GM19043 (cell line): ENCODE results near the gene PICK1.
"Not testable (repeated sequence)": the region's sequence is repeated elsewhere in the genome, so short reads cannot be mapped to it uniquely, and the experiment has no call there.

ENCODE experiments used
- ATAC-seq: cut with Tn5 transposase; IDR thresholded peaks from one replicate; pipeline ENCODE4 v1.9.1; 2021; ENCODE audit warnings: low read depth; ENCODE audit not compliant: unreplicated experiment

The PICK1 gene

DNA sequence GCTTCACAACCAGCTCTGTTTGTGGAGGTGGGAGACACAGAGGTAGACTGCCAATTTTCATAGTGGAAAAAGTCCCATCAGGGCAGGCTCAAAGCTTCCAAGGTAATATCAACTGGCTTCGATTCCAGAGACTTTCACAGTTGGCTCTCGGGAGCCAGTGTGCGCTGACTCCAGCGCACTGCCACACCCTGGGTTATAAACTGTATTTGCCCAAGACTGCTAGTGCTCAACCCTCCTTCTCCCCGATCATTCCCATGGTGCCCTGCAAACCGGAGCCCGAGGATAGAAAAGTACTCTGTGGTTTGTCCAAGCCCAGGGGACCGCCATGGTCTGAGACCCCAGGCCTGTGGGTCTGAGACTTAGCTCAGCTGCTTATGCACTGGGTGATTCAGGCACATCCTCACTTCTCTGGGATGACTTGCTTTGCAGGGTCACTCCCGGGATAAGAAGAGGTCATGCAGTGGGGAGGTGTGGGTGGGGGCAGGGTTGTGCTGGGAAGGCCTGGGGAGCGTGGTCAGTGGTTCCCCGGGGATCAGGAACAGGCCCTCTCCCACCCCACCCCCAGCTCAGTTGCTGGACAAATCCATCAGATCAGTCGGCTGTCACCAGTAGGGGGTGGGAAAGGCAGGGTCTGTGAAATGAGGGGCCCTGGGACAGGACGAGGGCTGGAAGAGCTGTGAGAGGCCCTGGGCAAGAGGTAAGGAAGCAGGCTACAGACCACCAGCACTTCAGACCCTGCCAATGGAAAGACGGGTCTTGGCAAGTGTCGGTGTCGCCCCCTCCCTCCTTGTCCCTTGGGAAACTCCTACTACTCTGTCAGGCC is 26.7 kb upstream of the PICK1 start:
- ATAC-seq = no peak

DNA sequence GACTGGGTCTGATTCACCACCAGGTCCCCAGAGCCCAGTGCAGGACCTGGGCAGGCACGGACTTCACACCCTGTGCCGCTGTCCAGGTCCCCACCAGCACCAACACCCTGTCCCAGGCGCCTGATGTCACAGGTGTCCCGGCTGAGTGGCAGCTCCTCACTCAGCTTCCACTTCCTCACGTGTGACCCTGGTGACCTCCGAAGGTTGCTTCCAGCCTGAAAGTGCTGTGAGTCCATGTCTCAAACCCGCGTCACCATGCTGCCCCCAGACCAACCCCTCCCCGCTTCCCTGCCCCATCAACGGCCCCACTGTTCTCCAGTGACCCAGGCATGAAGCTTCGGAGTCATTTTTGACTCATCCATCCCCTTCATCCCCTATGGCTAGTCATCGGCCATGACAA is 25.7 kb upstream of the PICK1 start:
- ATAC-seq = no peak

DNA sequence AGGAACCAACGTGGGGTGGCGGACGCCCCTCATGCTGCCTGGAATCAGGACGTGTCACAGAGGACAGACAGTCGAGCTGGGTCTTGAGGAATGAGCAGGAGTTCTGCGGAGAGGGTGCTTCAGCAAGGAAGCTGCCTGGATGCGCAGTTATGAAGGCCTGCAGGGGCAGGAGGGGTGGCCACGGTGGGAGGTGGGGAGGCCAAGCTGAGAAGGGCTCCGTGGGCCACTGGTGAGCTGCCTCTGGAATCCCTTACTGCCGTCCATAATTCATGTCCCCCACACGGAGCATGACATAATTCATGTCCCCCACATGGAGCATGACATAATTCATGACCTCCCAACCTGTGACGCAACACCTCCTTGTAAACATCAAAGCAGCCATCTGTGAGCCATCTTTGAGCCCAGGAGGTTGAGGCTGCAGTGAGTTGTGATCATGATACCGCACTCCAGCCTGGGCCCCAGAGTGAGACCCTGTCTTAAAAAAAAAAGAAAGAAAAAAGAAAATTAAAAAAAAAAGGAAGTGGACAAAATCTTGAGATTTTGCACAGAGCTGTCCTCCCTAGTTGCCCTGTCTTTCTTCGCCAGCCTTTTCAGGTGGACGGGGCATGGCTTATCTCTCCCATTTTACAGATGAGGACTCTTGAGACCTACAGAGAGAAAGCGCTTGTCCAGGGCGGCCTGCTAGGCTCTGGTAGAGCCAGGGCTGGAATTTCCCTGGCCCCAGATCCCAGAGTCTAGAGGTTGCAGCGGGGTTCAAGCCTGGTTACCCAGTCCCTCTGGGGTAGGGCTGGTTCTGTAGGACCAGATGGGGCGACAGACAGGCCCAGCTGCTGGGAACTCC is 24.3 kb upstream of the PICK1 start:
- ATAC-seq = no peak

DNA sequence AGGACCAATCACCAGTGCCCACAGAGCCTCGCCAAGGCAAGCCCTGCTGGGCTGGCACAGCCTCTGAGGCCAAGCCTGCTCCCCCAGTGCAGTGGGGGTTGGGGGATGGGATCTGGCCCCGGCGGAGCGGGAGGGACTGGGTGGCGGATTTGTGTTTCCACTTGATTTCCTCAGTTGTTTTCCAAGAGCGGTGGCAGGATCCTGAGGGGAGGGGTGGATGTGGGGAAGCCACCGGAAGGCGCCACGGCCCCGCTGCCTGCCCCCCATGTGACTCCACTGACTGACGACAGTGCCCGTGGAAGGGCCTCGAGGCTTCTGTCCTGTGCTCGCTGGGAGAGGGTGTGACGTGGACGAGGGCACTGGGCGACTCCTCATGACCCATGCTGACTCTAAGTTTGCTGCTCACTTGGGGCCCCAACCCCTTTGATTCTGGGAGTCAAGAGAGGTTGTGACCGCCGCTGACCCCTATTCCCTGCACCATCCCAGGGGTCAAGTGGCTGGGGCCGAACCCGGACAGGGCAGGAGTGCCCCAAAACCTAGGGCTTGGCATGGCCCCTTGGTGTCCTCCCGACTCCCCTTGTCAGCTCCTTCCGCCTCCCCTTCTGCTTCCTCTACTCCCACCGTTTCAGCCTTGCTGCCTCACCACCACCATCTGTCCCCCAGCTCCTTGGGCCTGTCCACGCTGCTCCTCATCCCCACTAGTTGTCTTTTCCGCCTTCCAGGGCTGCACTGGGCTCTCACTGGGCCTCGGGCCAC is 23.5 kb upstream of the PICK1 start:
- ATAC-seq = no peak

DNA sequence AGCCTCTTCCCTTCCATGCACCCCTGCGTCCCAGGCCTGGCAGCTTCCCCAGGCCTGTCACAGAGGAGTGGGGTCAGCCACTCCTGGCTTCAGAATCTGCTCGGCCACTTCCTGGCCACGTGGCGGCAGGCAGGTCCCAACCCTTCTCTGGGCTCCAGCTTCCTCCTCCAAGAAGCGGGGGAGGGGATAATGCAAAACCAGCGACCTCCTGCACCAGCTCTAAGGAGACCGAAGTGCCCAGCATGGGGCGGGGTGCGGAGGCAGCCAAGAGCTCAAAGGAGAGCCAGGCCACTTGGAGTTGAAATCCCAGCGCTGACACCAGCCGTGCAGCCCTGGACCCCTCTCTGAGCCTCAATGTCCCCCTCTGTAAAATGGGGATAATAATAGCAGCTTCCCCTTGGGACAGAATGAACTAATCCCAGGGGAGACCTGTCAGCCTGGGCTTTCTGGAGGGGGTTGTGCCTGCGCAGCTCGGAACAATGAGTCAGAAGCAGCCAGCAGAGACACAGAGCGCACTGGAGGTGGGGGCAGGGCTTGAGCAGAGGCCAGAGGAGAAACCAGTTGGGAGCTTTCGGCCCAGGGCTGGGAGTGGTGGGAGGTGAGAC is 22.8 kb upstream of the PICK1 start:
- ATAC-seq = no peak

DNA sequence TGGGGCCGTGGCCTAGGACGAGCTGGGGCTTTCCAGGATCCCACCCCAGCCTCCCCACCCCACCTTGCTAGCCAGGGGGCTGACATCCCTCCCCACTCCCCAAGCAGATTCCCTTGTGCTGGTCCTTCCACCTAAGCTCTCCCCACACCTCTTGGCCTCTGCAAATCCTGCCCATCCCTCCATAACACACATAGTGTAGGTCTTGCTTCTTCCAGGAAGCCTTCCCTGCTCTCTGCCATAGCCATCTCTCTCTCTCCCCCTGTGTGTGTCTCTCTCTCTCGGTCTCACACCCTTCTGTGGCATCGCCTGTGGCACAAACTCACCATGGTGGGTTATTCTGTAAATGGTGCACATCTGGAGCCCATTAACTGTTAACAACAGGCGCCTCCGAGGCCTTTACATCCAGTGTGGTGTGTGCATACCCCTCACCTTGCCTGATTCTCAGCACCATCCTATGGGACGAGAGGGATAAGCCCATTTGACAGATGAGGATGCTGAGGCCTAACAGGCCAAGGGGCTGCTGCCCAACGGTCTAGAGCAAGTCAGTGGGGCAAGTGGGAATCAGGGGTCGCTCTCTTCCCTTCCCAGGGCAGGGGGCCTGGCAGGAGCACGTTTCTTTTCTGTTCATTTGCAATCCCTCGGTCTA is 22.2 kb upstream of the PICK1 start:
- no peak for ATAC-seq

DNA sequence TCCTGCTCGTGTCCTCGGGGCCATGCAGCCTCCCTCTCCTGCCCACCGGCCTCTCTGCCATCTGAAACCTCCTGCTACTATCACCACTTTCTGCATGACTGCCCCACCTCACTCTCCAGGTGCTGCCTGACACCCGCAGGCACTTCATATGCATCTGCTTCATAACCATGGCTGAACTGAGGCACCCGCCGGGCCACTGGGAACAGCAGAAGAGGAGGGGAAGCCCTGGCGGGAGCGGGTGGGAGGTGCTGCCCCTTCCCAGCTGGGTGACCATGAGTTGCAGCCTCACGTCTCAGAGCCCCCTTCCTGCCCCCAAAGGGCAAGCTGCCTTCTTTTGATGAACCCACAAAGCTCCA is 21.7 kb upstream of the PICK1 start:
- no peak for ATAC-seq

DNA sequence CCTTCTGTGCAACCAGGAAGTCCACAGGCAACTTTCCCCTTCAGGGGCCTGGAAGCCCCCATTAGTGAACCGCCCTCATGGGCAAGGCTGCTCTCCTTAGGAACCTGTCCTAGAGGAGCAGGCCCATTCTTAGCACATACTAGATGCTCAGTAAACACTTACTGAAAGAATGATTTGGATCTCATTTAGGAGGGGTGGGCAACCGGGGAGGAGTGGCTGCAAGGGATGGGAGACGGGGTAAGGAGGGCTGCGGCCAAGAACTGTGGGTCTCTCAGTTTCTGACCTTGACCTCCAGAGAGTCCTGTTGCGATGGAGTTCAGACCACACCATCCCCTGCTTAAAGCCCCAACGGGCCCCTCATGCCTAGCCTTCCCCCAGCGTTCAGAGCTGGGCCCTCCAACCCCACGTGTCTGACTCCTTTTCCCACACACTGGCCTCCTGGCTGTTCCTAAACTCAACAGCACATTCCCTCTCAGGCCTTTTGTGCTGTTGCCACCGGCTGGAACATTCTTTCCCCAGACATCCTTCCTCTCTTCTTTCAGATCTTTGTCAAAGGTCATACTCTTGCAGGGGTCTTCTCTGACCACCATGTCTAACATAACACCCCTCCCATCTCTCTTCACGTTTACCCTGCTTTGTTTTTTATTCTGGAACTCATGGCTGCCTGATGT is 20.7 kb upstream of the PICK1 start:
- ATAC-seq = no peak

DNA sequence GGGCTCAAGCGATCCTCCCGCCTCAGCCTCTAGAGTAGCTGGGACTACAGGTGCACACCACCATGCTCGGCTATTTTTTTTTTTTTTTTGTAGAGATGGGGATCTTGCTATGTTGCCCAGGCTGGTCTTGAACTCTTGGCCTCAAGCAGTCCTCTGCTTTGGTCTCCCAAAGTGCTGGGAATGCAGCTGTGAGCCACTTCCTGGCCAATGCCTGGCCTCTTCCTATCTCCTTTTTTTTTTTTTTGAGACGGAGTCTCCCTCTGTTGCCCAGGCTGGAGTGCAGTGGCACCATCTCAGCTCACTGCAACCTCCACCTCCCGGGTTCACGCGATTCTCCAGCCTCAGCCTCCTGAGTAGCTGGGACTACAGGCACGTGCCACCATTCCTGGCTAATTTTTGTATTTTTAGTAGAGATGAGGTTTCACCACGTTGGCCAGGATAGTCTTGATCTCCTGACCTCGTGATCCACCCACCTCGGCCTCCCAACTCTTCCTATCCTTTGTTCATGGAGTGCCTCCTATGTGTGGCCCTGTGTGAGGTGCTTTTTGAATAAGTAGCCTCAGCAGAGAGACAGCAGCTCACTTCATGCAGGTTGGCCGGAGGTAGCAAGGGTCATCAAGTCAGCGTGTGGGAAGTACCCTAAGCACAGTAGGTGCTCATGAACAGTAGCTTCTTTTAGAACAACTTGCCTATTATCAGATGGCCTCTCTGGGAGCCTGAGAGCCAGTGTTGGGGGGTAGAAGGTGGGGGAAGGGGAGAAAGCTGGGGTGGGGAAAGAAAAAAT is 19.6 kb upstream of the PICK1 start:
- ATAC-seq = not testable (repeated sequence)

DNA sequence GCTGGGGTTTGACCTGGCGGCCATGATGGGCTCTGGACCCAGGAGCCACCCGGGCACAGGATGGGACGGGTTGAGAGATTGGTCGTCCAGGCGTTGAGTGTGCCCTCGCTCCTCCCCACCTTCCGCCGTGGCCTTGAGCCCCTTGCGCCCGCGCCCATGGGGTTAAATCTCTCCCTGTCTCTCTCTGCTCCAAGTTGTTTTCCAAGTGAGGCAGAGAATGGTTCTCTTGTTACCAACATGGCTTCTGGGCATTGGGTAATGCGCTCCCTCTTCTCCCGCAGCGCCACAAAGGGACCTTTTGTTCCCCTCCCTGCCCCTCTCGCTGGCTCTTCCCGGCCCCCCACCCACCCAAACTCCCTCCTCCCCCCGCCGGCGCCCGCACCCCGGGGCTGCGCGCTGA is 18.8 kb upstream of the PICK1 start:
- no peak for ATAC-seq

DNA sequence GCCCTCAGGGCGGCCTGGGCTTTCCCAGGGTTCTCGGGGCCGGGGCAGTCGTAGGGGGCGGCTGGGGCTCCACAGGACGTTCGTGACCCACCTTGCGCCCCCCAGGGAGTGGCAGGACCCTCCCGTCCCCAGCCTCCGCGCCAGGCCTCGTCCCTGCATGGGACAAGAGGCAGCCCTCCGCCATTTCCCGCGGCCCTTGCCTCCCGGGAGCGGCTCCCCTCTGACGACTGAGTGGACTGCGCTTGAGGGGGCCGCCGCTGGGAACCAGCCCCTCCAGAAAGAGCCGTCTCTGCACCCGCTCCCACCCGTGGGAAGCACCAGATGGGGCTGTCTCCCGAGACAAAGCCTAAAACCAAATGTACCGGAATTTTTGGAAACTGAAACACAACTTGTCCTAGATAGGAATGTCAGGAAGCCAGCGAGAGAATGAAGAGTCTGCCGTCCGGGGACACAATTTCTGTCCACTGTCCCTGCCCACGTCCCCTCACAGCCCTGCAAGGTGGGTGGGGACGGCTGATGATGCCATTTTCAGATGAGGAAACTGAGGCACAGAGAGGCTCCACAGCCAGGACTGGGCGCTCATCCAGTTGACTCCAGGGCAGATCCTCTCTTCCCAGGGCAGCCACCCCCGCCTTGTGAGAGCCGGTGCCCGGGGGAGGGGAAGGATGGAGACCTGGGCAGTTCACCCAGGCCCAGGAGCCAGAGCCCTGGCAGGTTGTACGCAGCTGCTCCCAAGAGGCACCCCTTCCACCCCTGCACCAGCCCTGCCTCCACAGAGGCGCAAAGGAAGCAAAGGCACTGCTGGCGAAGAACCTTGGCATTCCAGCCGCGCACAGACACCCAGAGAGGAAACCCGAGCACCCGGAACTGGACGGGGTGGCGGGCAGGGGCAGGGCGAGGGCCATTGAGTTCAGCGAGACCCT is 18.1 kb upstream of the PICK1 start:
- no peak for ATAC-seq

DNA sequence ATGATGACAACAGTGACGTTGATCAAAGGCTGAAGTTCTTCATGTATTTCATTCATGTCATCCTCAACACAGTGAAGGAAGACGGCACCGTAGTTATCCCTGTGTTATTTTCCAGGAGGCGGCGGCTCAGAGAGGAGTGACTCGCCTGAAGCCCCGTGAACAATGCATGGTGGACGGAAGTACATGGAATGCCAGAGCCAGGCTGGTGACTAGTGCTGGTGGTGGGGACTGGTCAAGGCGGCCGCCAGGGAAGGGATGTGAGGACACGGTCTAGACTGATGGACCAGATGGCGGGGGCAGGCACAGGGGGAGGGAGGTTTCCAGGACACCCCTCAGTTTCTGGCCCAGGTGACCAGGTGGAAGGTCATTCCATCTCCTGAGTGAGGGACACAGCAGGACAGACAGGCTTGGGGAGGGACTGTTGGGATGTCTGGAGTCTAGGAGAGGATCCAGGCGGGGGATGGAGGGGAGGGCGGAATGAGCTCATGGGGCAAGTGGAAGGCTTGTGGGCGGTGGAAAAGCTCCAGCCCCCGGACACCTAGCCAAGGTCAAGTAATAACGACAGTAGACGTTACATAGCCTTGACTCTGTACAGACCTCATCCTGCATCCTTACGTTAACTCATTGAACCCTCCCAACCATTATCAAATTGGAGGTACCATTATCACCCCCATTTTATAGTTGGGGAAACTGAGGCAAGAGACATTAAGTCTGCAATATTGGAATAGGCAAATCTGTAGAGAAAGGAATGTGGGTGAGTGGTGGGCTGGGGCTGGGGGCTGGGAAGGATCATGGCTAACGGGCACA is 16.0 kb upstream of the PICK1 start:
- ATAC-seq = no peak

DNA sequence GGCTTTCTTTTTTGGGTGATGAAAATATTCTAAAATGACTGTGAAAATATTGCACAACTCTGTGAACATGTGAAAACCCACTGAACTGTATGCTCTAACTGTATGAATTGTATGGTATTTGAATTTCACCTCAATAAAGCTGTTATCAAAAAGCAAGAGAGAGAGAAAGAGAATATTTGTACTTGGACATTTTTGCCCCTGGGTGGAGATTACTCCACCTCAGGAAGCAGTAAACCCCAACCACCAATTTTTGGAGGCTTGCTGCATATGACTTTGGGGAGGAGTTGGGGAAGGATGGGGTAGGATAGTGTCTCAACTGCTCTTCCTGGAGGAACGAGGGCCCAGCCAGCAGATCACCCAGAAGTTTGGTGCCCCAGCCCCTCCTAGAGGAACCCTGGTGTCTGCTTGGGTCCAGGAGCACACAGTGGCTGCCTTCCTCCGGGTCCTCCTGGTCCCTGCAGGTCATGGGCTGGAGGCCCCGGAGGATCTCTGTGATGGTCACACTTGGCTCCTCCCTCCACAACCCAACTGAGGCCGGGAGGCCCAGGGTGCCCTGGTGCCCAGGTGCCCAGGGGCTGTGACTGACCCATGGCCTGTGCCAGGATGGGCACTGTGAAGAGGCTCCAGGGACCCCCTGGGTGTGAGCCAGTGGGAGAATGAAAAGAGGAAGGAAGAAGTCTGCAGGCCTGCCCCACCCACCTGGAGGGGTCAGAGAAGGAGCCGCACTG is 15.3 kb upstream of the PICK1 start:
- ATAC-seq = no peak

DNA sequence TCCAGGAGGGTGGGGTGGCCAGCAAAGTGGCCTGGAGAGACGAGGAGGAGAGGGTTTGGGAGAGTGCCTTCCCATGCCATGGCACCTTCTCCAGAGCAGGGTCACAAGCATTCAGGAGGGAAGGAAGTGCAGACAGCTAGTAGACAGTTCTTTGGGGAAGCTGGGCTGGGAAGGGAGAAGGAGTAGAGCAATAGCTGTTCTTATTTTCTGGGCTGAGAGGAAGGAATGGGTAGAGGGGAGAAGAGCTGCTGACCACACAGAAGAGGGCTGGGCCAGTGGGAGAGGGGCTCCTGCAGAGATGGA is 14.8 kb upstream of the PICK1 start:
- ATAC-seq = no peak

DNA sequence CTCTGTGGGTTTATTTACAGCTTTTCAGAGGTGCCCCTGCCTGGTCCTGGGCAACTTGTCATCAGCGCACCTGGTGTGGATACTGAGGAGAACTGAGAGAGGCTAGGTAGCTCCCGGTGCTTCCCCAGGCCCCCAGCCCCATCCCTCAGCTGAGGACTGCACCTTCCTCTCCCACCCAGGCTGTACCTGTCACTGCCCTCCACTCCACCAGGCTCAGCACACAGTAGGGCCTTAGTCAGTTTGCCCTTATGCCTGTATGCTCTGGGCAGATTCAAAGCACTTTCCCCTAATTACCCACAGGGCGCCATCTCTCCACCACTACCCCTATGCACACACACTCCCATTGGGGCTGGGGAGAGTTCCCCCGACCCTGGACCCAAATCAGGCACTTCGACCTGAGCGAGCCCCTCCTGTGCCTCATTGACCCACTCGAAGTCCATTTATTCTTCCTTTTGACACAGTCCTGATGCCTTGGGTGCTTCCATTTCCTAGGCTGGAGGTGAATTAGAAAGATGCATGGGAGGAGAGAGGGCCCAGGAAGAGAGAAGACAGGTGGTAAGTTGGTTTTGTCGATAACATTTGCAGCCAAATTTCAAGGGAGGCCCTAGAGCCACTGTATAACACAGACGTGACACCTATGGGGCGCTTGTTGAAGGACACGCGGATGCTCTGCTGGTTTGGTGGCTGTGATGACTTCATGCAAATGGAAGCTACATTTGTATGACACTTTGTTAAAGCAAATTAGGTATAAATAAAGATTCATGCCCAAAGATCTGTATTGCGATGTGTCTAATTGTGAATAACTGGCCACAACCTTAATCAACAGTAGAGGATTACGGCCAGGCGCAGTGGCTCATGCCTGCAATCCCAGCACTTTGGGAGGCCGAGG is 13.8 kb upstream of the PICK1 start:
- no peak for ATAC-seq
